Panc1 (cell line): ENCODE results near the gene AKT3. TPM values are rescaled to one million over a fixed set of nuclear protein-coding genes. Genes with fewer than 3 reads are reported as not detected.

ENCODE experiments used
- ATAC-seq: fragments of 200-7000 bp; cut with Tn5 transposase; 2 replicates; pipeline ENCODE4 v1.9.1; 2020; ENCODE audit warnings: mild to moderate bottlenecking, moderate library complexity
- BruUV-seq: library from RNA; stranded (reverse); fragments of 400-500 nt; replicated peaks from 2 replicates; lab custom pipeline; 2021; lab: Mats Ljungman, UMichigan
- CTCF ChIA-PET: fragments of 300-600 bp; sonication (Branson Sonifier 250); formaldehyde crosslinking; loops from one replicate; lab custom pipeline; 2022; ENCODE audit warnings: antibody characterized with exemption; lab: Charles Lee
- POLR2A ChIA-PET: fragments of 300-600 bp; sonication (Branson Sonifier 250); formaldehyde crosslinking; loops from one replicate; lab custom pipeline; 2022; ENCODE audit warnings: antibody characterized with exemption; lab: Charles Lee
- DNase-seq: peaks from one replicate; pipeline ENCODE4 v3.0.0-alpha.2; 2010; ENCODE audit warnings: low read depth, low spot score
- H3K27ac ChIP-seq: 2 replicates; pipeline ENCODE4 v1.5.1; 2011; ENCODE audit warnings: mild to moderate bottlenecking, low read length, inconsistent platforms
- H3K27me3 ChIP-seq: fragments of 200-500 bp; sonication (Bioruptor generic); 2 replicates; pipeline ENCODE4 v1.6.0; 2014; ENCODE audit warnings: low read length, inconsistent platforms; ENCODE audit not compliant: control insufficient read depth, insufficient read depth
- H3K36me3 ChIP-seq: fragments of 200-500 bp; sonication (Bioruptor generic); 2 replicates; pipeline ENCODE4 v1.5.1; 2014; ENCODE audit warnings: inconsistent platforms, mild to moderate bottlenecking, low read length, moderate library complexity; ENCODE audit not compliant: control insufficient read depth, insufficient read depth
- H3K4me1 ChIP-seq: 2 replicates; pipeline ENCODE4 v1.5.1; 2011; ENCODE audit warnings: inconsistent platforms, mild to moderate bottlenecking, low read length, moderate library complexity; ENCODE audit not compliant: control insufficient read depth, insufficient read depth
- H3K4me3 ChIP-seq, 2 experiments: 2 replicates each; pipeline ENCODE4 v1.5.1; 2011 to 2012; ENCODE audit warnings: low read depth in 2 of 2, low read length in 2 of 2, mild to moderate bottlenecking in 2 of 2, inconsistent platforms in 1 of 2, moderate library complexity in 1 of 2
- H3K9me3 ChIP-seq: fragments of 200-500 bp; sonication (Bioruptor generic); 2 replicates; pipeline ENCODE4 v1.5.1; 2014; ENCODE audit warnings: low read depth, mild to moderate bottlenecking, inconsistent platforms, low read length, moderate library complexity; ENCODE audit not compliant: control insufficient read depth, insufficient read depth
- CTCF ChIP-seq: fragments of 450-650 bp; IDR thresholded peaks from 2 replicates; pipeline ENCODE4 v1.5.1; 2017; ENCODE audit warnings: mild to moderate bottlenecking
- POLR2AphosphoS5 ChIP-seq: IDR thresholded peaks from 2 replicates; pipeline ENCODE4 v1.6.1; 2012; ENCODE audit warnings: mild to moderate bottlenecking, low read depth, low read length, moderate library complexity
- REST ChIP-seq, 2 experiments: IDR thresholded peaks; 2 replicates each; pipeline ENCODE4 v1.6.1; 2011 to 2012; ENCODE audit warnings: low read depth in 2 of 2, control low read depth in 1 of 2, low read length in 1 of 2, mild to moderate bottlenecking in 1 of 2, moderate library complexity in 1 of 2; ENCODE audit not compliant: insufficient read depth in 1 of 2
- SIN3A ChIP-seq: IDR thresholded peaks from 2 replicates; pipeline ENCODE4 v1.6.1; 2012; ENCODE audit warnings: low read depth, mild to moderate bottlenecking, low read length, moderate library complexity, borderline replicate concordance; ENCODE audit not compliant: insufficient read depth
- TCF7L2 ChIP-seq: IDR thresholded peaks from 2 replicates; pipeline ENCODE4 v1.6.1; 2011; ENCODE audit warnings: mild to moderate bottlenecking, low read depth, low read length, inconsistent platforms
- in situ Hi-C: cut with HindIII; loops from 2 replicates; pipeline ENCODE4 v1.10.0; 2016; ENCODE audit warnings: low sequenced_read_pairs, low pct_unique_long_range_greater_than_20kb
- intact Hi-C: fragments of 100-400 bp; cut with micrococcal nuclease; formaldehyde crosslinking; loops from one replicate; pipeline ENCODE4 v1.10.0; 2022; ENCODE audit not compliant: unreplicated experiment
- total RNA-seq: library from RNA; stranded (reverse); gene quantifications from one replicate; pipeline ENCODE4 v1.2.1, GENCODE V29; 2021; ENCODE audit not compliant: unreplicated experiment

The AKT3 gene
- total RNA-seq, 1 experiment from 2014 or later = 11.0 TPM

GRCh38 chr1:243535014-243535413 is 315.0 kb downstream of the AKT3 start:
- no peaks in the 10 kb centered on the region for H3K27me3 ChIP-seq
- H3K4me1 ChIP-seq = no peaks in the 10 kb centered on the region
- ATAC-seq = no peak
- TF ChIP-seq POLR2AphosphoS5 (no peak), REST (IDR thresholded peaks at IDR 0.05; ENCODE audit: insufficient read depth in 1 of 2, low read depth in 2 of 2, low read length in 1 of 2) (no peak), SIN3A (no peak), CTCF (no peak), TCF7L2 (no peak)
- no peak overlapping the region for H3K27ac ChIP-seq
- BruUV-seq = no TSS peak
- H3K4me3 ChIP-seq = no peak overlapping the region
- in situ Hi-C loops (no loop called here), intact Hi-C loops (no loop called here)
- H3K36me3 ChIP-seq = no peaks in the 10 kb centered on the region
- no peaks in the 10 kb centered on the region for H3K9me3 ChIP-seq
- ChIA-PET CTCF (interaction anchor here (0.6 kb wide), 1 partner anchor 191 kb away, joined by 4 read pairs; no protein-coding TSS in a partner anchor), POLR2A (interaction anchor here (0.7 kb wide), 1 partner anchor 425 kb away, joined by 3 read pairs; no protein-coding TSS in a partner anchor)
- no peak for DNase-seq

GRCh38 chr1:243529512-243529911 is 320.5 kb downstream of the AKT3 start:
- H3K27ac ChIP-seq = no peak overlapping the region
- no peaks in the 10 kb centered on the region for H3K27me3 ChIP-seq
- no peaks in the 10 kb centered on the region for H3K36me3 ChIP-seq
- POLR2A ChIA-PET = interaction anchor here (0.7 kb wide), 1 partner anchor 142 kb away, joined by 12 read pairs; no protein-coding TSS in a partner anchor
- H3K4me3 ChIP-seq = no peak overlapping the region
- TF ChIP-seq POLR2AphosphoS5 (no peak), REST (IDR thresholded peaks at IDR 0.05; ENCODE audit: insufficient read depth in 1 of 2, low read depth in 2 of 2, low read length in 1 of 2) (no peak), TCF7L2 (no peak), SIN3A (no peak), CTCF (no peak)
- DNase-seq = no peak
- CTCF ChIA-PET = no interaction called here
- intact Hi-C loops (no loop called here), in situ Hi-C loops (no loop called here)
- H3K4me1 ChIP-seq = no peaks in the 10 kb centered on the region
- ATAC-seq = no peak
- H3K9me3 ChIP-seq = no peaks in the 10 kb centered on the region
- no TSS peak for BruUV-seq
